Stimulated activated CD4-positive, alpha-beta T cell treated with anti-CD3 and anti-CD28 coated beads, Interleukin-4, amount 100 ng/mL, for 4 hours (primary cell): ENCODE data around the gene POM121C.
"Not testable (repeated sequence)": the region's sequence is repeated elsewhere in the genome, so short reads cannot be mapped to it uniquely, and the experiment has no call there.

Source experiments
- DNase-seq, 2 experiments: peaks; one replicate each; pipeline ENCODE4 v3.0.0-alpha.2; 2020

Gene POM121C

DNA sequence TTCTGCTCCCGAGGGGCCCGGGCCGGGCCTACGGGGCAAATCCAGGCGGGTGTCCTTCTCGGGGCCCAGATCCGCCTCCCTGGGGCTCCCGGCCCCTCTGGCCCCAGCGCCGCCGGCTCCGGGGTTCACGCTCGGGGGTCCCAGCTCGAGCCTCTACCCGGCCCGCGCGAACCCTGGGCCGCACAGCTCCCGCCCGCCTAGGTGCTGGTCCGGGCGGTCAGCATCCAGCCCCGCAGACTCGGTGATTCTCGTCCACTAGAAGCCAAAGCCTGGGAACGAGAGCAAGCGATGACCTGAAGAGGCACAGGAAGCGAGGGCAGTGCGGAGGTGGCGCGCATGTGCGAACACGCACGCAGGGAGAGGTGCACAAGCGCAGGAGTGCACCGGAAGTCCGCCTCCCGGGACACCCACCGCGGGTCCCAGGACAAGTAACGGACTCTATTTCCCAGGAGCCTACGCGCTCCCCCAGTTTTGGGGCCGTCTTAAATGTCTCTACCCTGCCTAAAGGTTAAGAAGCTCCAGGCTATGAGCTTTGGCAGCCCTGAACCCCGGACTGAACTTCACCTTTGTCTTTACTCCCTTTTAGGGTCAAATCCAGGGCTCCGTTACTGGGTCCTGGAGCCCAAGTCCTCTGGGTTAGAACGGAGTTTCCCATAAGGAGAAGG lies at the start of gene POM121C:
Gene POM121C (minus strand): TSS at position 321 of the 665 bp plus-strand sequence. CDS start 44,803 bp downstream, outside the sequence.
- DNase-seq: peak; percentile 85 to 88

GRCh38 chr7:75534727-75535307 lies 48.7 kb upstream of the POM121C start:
- no peak for DNase-seq

- no peak for DNase-seq
Measured at GRCh38 chr7:75533926-75534325, 47.8 kb upstream of the POM121C start.

DNA sequence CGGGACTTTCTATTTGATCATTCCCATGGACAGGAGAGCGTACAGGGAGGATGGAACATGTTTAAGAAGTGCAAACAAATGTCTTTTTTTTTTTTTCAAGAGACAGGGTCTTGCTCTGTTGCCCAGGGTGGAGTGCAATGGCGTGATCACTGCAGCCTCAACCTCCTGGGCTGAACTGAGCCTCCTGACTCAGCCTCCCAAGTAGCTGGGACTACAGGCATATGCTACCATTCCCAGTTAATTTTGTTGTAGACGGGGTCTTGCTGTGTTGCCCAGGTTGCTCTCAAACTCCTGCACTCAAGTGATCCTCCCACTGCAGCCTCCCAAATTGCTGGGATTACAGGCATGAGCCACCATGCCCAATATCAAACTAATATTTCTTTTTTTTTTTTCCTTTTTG lies 46.5 kb upstream of the POM121C start:
- DNase-seq: no peak

- no peak for DNase-seq
Measured at GRCh38 chr7:75531359-75531821, 45.3 kb upstream of the POM121C start.

- peak; percentile 1 for DNase-seq
Measured at GRCh38 chr7:75527224-75527722, 41.2 kb upstream of the POM121C start.

- DNase-seq: not testable (repeated sequence)
Measured at GRCh38 chr7:75521727-75522126, 35.6 kb upstream of the POM121C start.

GRCh38 chr7:75518842-75519241 lies 32.7 kb upstream of the POM121C start:
- not testable (repeated sequence) for DNase-seq

- not testable (repeated sequence) for DNase-seq
Measured at GRCh38 chr7:75509033-75509432, 22.9 kb upstream of the POM121C start.

DNA sequence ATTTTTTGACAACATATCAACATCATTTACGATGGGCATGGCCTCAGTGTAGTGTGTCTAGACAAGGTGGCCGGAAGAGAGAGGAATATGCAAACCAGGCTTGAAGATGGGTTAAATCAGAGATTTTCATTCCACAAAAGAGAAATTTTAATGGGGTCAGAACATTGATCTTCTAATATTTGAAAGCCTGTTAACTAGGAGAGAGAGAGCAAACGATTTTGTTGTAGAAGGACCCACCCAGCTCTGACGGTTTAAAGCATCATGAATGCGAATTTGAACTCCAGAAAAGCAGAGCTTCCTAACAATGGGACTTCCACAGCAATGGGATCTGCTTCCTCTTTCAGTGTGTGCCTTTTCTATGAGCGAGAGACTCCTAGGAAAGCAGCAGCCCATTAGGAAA lies 5.9 kb upstream of the POM121C start, which contains the start of gene SPDYE5:
Gene SPDYE5 (plus strand): TSS at position 301 of the 400 bp plus-strand sequence. CDS start 1,728 bp downstream, outside the sequence.
- not testable (repeated sequence) for DNase-seq

GRCh38 chr7:75485355-75485978 lies 632 bp downstream of the POM121C start:
- not testable (repeated sequence) for DNase-seq

DNA sequence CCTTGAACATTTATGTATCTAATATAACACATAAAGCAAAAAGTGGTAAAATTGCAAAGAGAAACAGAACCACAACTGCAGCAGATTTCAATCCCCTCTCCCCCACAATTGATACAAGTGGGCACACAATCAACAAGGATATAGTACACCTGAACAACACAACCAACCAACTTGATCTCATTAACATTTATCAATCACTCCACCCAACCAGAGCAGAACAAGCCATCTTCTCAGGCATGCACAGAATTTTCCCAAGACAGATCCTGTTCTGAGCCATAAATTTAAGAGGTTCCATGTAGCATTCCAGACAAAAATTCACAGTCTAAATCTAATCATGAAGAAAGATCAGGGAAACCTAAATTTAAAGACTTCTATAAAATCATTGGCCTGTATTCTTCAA lies 5.8 kb downstream of the POM121C start:
- DNase-seq: not testable (repeated sequence)

DNA sequence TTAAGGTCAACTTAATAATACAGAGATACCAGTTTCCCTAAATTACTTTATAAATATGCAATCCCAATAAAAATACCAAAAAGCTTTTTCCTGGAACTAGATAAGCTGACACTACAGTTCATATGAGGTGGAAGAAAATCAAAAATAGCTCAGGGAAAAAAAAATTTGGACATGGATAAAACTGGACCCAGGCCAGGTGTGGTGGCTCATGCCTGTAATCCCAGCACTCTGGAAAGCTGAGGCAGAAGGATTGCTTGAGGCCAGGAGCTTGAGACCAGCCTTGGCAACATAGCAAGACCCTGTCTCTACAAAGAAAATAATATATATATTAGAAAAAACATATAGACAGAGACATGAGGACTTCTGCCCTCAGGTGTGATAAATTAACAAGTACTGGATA lies 8.6 kb downstream of the POM121C start:
- DNase-seq: not testable (repeated sequence)

DNA sequence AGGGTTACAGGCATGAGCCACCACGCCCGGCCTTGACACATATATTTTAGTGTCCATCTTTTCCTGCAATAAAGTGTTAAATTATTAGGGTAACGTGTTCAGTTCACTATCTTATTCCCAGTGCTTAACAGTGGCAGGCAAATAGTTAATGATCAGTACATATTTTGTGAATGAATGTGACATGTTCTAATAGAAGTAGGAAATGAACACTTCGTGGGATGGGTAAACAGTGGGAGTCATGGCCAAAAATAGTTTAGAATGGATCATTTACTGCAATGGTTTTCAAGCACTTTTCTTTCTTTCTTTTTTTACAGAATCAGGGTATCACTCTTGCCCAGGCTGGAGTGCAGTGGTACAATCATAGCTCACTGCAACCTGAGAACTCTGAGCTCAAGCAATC lies 15.9 kb downstream of the POM121C start:
- DNase-seq: not testable (repeated sequence)

DNA sequence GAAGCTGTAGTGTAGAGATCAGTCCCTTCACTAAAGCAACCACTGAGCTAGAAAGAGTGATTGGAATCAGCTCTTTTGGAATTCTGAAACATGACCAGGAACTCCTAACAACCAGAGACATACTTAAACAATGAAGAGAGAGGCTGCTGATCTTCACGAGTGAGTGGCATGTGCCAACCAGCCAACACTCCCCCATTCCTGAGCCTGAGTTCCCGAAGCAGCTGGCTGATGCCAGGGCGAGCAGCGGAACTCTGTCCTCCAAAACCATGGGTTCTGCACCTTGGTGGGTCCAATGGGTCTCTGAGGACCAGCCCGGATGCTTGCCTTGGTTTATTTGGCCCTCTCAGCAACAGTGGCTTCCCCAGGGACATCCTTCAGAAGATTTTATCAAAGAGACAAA lies 25.6 kb downstream of the POM121C start:
- not testable (repeated sequence) for DNase-seq

GRCh38 chr7:75458034-75458433 lies 28.1 kb downstream of the POM121C start:
- not testable (repeated sequence) for DNase-seq

- not testable (repeated sequence) for DNase-seq
Measured at GRCh38 chr7:75456403-75456802, 29.7 kb downstream of the POM121C start.

DNA sequence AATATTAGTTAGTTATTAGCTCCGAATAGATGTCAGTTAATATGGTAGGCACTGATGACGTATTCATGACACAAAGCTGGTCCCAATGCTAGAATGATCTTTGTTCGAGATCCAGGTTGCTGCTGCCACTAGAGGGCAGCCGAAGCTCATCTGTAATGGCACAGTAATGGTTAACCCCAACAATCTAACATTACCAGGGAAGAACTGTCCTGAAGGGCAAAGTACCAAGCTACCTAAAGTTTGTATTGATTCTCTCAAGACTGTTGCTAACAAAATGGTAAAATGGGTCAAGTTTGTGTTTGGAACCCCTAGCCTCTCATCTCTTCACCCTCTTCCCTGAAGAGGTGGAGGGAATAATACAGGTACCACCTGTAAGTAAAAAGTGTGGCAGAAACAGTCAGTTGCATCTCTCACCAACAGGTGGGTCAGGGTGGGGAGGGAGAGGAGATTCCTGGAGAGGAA lies 33.6 kb downstream of the POM121C start:
- DNase-seq: not testable (repeated sequence)

- DNase-seq: not testable (repeated sequence)
Measured at GRCh38 chr7:75449946-75450345, 36.2 kb downstream of the POM121C start.

GRCh38 chr7:75442465-75443111 lies 43.5 kb downstream of the POM121C start:
- peak in 1 of 2 experiments; percentile 23 for DNase-seq

GRCh38 chr7:75442101-75442464 lies 44.0 kb downstream of the POM121C start:
- not testable (repeated sequence) for DNase-seq

DNA sequence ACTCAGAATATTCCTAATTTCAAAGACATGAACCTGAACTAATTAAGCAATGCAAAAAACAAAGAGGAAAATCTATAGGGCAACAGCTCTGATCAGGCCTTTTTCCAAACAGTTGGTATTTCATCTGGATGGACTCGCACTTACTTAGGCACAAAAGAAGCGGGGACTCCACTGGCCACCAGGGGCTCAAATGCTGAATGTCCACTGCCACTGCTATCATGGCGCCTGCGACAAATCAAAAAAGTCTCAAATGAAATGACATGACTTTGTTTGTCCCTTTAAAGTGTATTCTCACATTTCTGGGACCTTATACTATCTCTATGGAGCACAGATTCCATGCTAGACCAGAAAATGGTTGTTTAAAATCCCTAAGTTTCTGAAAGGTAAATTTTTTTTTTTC lies 47.1 kb downstream of the POM121C start:
- not testable (repeated sequence) for DNase-seq

DNA sequence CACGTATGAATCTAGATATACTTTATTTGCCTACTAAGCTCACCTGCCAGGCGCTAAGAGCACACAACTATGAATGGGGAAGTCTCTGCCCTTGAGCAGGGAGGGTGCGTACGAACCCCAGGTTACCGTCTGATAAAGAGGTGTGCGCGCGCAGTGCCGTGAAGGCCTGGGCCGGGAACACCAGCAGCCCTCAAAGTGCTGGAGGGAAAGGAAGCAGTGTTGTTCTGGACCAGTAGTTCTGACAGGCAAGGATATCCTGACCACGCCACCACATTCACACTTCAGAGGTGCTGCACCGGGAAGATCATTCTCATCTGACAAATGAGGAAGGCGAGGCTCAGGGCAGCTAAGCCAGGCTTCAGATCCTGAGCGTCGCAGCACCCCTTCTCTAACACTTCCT lies 62.6 kb downstream of the POM121C start:
- DNase-seq: not testable (repeated sequence)
